CMK (cell line): Measurements from ENCODE around the gene SLC25A38.

ENCODE experiments used
- DNase-seq: peaks from one replicate; pipeline ENCODE4 v3.0.0-alpha.2; 2010; ENCODE audit warnings: low read depth

Gene SLC25A38

GRCh38 chr3:39434574-39434973, 51.4 kb downstream of the SLC25A38 start:
- DNase-seq, result no peak

- DNase-seq, result no peak
Observed at GRCh38 chr3:39435006-39435748, 52.0 kb downstream of the SLC25A38 start.

GRCh38 chr3:39438880-39439279, 55.7 kb downstream of the SLC25A38 start:
- no peak for DNase-seq

GRCh38 chr3:39440316-39440715, 57.1 kb downstream of the SLC25A38 start:
- DNase-seq, result no peak

GRCh38 chr3:39443530-39443929, 60.4 kb downstream of the SLC25A38 start:
- DNase-seq, result no peak

GRCh38 chr3:39445927-39446326, 62.8 kb downstream of the SLC25A38 start:
- DNase-seq, result no peak

GRCh38 chr3:39446444-39446843, 63.3 kb downstream of the SLC25A38 start:
- no peak for DNase-seq
